H1 (cell line): ENCODE results near the gene SIMC1. TPM values are rescaled to one million over a fixed set of nuclear protein-coding genes. Genes with fewer than 3 reads are reported as not detected.
"Not testable (repeated sequence)": the region's sequence is repeated elsewhere in the genome, so short reads cannot be mapped to it uniquely, and the experiment has no call there.

Experiments
- CTCF ChIA-PET: fragments of 300-600 bp; sonication (Branson Sonifier 250); formaldehyde crosslinking; loops from one replicate; lab custom pipeline; 2021; ENCODE audit not compliant: partially characterized antibody; lab: Charles Lee
- POLR2A ChIA-PET: fragments of 300-600 bp; sonication (Branson Sonifier 250); formaldehyde crosslinking; loops from one replicate; lab custom pipeline; 2021; ENCODE audit warnings: inconsistent platforms; ENCODE audit not compliant: partially characterized antibody; lab: Charles Lee
- DNase-seq, 2 experiments: peaks; one replicate each; pipeline versions ENCODE4 v3.0.0 to v3.0.0-alpha.2; 2010 to 2022; ENCODE audit warnings: low spot score in 2 of 2, low read depth in 1 of 2, mixed read lengths in 1 of 2
- FAIRE-seq: peaks from 2 replicates; lab custom pipeline; 2011; peaks lifted over from hg19 to GRCh38; lab: Jason Lieb, UNC
- H2AFZ ChIP-seq: 2 replicates; pipeline ENCODE4 v1.8.1; 2012; ENCODE audit warnings: low read length, inconsistent platforms
- H2AK5ac ChIP-seq: 2 replicates; pipeline ENCODE4 v1.6.1; 2013; ENCODE audit warnings: low read depth, low read length
- H2BK120ac ChIP-seq: replicated peaks from 2 replicates; pipeline ENCODE3; 2013; ENCODE audit warnings: low read depth, low read length, inconsistent platforms
- H2BK12ac ChIP-seq: 2 replicates; pipeline ENCODE4 v1.6.1; 2013; ENCODE audit warnings: low read depth, low read length
- H2BK15ac ChIP-seq: 2 replicates; pipeline ENCODE4 v1.6.1; 2013; ENCODE audit warnings: low read length
- H2BK20ac ChIP-seq: 2 replicates; pipeline ENCODE4 v1.6.1; 2013; ENCODE audit warnings: low read length
- H2BK5ac ChIP-seq: 2 replicates; pipeline ENCODE4 v1.6.1; 2013; ENCODE audit warnings: low read depth, low read length
- H3K14ac ChIP-seq: 2 replicates; pipeline ENCODE4 v1.6.1; 2013; ENCODE audit warnings: inconsistent platforms; ENCODE audit not compliant: insufficient read length
- H3K18ac ChIP-seq: 2 replicates; pipeline ENCODE4 v1.6.1; 2013; ENCODE audit warnings: low read length; ENCODE audit errors: extremely low read depth
- H3K23ac ChIP-seq: 2 replicates; pipeline ENCODE4 v1.6.1; 2013; ENCODE audit warnings: inconsistent platforms; ENCODE audit not compliant: insufficient read length
- H3K23me2 ChIP-seq: 2 replicates; pipeline ENCODE4 v1.6.1; 2013; ENCODE audit warnings: low read depth, low read length
- H3K27ac ChIP-seq: 2 replicates; pipeline ENCODE4 v1.6.1; 2011; ENCODE audit warnings: low read depth, low read length, inconsistent platforms
- H3K27me3 ChIP-seq, 4 experiments: replicated peaks in 1 of 4; 1 replicate in 1 of 4; 2 replicates in 3 of 4; pipeline versions ENCODE4 v1.6.1 to v1.8.1; 2011 to 2013; ENCODE audit warnings: low read length in 3 of 4, mild to moderate bottlenecking in 3 of 4, inconsistent platforms in 2 of 4, mixed read lengths in 2 of 4, moderate library complexity in 1 of 4; ENCODE audit not compliant: control insufficient read depth in 3 of 4, insufficient read depth in 3 of 4; ENCODE audit errors: extremely low read depth in 1 of 4
- H3K36me3 ChIP-seq, 4 experiments: 2 replicates each; pipeline versions ENCODE4 v1.6.1 to v1.8.1; 2011 to 2013; ENCODE audit warnings: mild to moderate bottlenecking in 4 of 4, low read length in 3 of 4, moderate library complexity in 2 of 4, control low read depth in 1 of 4, inconsistent platforms in 1 of 4; ENCODE audit not compliant: insufficient read depth in 4 of 4, control insufficient read depth in 2 of 4
- H3K4ac ChIP-seq: replicated peaks from 2 replicates; pipeline ENCODE3; 2013; ENCODE audit warnings: low read length, low read depth, mixed read lengths, inconsistent platforms; ENCODE audit not compliant: insufficient read length
- H3K4me1 ChIP-seq, 4 experiments: replicated peaks in 1 of 4; 1 replicate in 1 of 4; 2 replicates in 3 of 4; pipeline versions ENCODE4 v1.6.1 to v1.8.1; 2011 to 2013; ENCODE audit warnings: low read length in 3 of 4, inconsistent platforms in 2 of 4, mixed read lengths in 1 of 4; ENCODE audit not compliant: insufficient read depth in 4 of 4, control insufficient read depth in 3 of 4
- H3K4me2 ChIP-seq, 2 experiments: 2 replicates each; pipeline versions ENCODE4 v1.6.1 to v1.8.1; 2011 to 2013; ENCODE audit warnings: low read depth in 2 of 2, low read length in 2 of 2, control low read depth in 1 of 2, inconsistent platforms in 1 of 2, mild to moderate bottlenecking in 1 of 2; ENCODE audit not compliant: insufficient read depth in 1 of 2
- H3K4me3 ChIP-seq, 4 experiments: fragments of 200-600, 300-600 bp in 1 of 4; sonication (generic), shearing (Covaris generic), sonication (Bioruptor Twin) in 1 of 4; 2 replicates each; pipeline versions ENCODE4 v1.5.1 to v1.8.1; 2011 to 2016; ENCODE audit warnings: low read length in 4 of 4, low read depth in 3 of 4, control low read depth in 2 of 4, inconsistent platforms in 2 of 4, mild to moderate bottlenecking in 2 of 4, mixed read lengths in 1 of 4, moderate library complexity in 1 of 4; ENCODE audit not compliant: insufficient read depth in 2 of 4; ENCODE audit errors: extremely low read depth in 1 of 4
- H3K56ac ChIP-seq: replicated peaks from 2 replicates; pipeline ENCODE3; 2013; ENCODE audit warnings: low read depth, mild to moderate bottlenecking, mixed read lengths, low read length, inconsistent platforms; ENCODE audit not compliant: insufficient read length
- H3K79me1 ChIP-seq: 2 replicates; pipeline ENCODE4 v1.6.1; 2013; ENCODE audit warnings: low read depth, low read length, control low read depth
- H3K79me2 ChIP-seq, 2 experiments: 2 replicates each; pipeline versions ENCODE4 v1.6.1 to v1.8.1; 2012 to 2013; ENCODE audit warnings: low read length in 2 of 2, mild to moderate bottlenecking in 2 of 2, inconsistent platforms in 1 of 2; ENCODE audit not compliant: insufficient read depth in 2 of 2, control insufficient read depth in 1 of 2
- H3K9ac ChIP-seq, 4 experiments: replicated peaks in 1 of 4; 1 replicate in 1 of 4; 2 replicates in 3 of 4; pipeline versions ENCODE4 v1.6.1 to v1.8.1; 2011 to 2013; ENCODE audit warnings: low read depth in 3 of 4, low read length in 3 of 4, control low read depth in 2 of 4, mild to moderate bottlenecking in 2 of 4, moderate library complexity in 2 of 4, inconsistent platforms in 1 of 4; ENCODE audit errors: extremely low read depth in 1 of 4
- H3K9me3 ChIP-seq, 2 experiments: 2 replicates each; pipeline versions ENCODE4 v1.6.1 to v1.8.1; 2012 to 2013; ENCODE audit warnings: mild to moderate bottlenecking in 2 of 2, moderate library complexity in 2 of 2, control low read depth in 1 of 2, inconsistent platforms in 1 of 2, low read depth in 1 of 2, low read length in 1 of 2, mixed read lengths in 1 of 2; ENCODE audit not compliant: insufficient read depth in 2 of 2
- H4K20me1 ChIP-seq, 2 experiments: replicated peaks in 1 of 2; 2 replicates each; pipeline versions ENCODE3 to v1.8.1; 2011 to 2013; ENCODE audit warnings: inconsistent platforms in 2 of 2, low read length in 2 of 2, mild to moderate bottlenecking in 1 of 2; ENCODE audit not compliant: insufficient read depth in 2 of 2, control insufficient read depth in 1 of 2
- H4K5ac ChIP-seq: 2 replicates; pipeline ENCODE4 v1.6.1; 2013; ENCODE audit warnings: low read length, low read depth, mixed read lengths, inconsistent platforms; ENCODE audit not compliant: insufficient read length
- H4K8ac ChIP-seq: 2 replicates; pipeline ENCODE4 v1.8.0; 2013; ENCODE audit warnings: mild to moderate bottlenecking, moderate library complexity, low read length, inconsistent platforms; ENCODE audit not compliant: insufficient read depth; ENCODE audit errors: extremely low read depth
- H4K91ac ChIP-seq: replicated peaks from 2 replicates; pipeline ENCODE3; 2013; ENCODE audit warnings: low read length, mixed read lengths, inconsistent platforms; ENCODE audit not compliant: insufficient read length
- EZH2 ChIP-seq: fragments of 200-600 bp; sonication (generic); IDR thresholded peaks from 2 replicates; pipeline ENCODE4 v1.7.1; 2012; ENCODE audit warnings: low read depth, mild to moderate bottlenecking, moderate library complexity, low read length, inconsistent platforms; ENCODE audit not compliant: severe bottlenecking
- SUZ12 ChIP-seq: fragments of 200-600 bp; sonication (generic); IDR thresholded peaks from 2 replicates; pipeline ENCODE4 v1.6.1; 2012; ENCODE audit warnings: mild to moderate bottlenecking, inconsistent platforms, low read length, moderate library complexity, mixed read lengths
- WGBS, 2 experiments: shearing (Covaris generic) in 1 of 2; methylation state at CpG; one replicate each; pipeline versions ENCODE4 v1.1.6 to v1.1.7; 2013 to 2015; ENCODE audit warnings: low lambda C conversion rate in 2 of 2, mixed read lengths in 2 of 2, inconsistent platforms in 1 of 2, low coverage in 1 of 2, missing lambda C conversion rate in 1 of 2; ENCODE audit not compliant: insufficient replicate concordance in 2 of 2, insufficient coverage in 1 of 2, insufficient read length in 1 of 2; ENCODE audit errors: extremely low coverage in 1 of 2, missing lambda C conversion rate in 1 of 2; 5-methylcytosine and 5-hydroxymethylcytosine counted together
- polyA plus RNA-seq, 7 experiments: library from polyadenylated mRNA; depleted of rRNA in 3 of 7; stranded (reverse) in 5 of 7; unstranded in 2 of 7; fragments of >200 nt in 5 of 7; fragments of 200-250 nt in 2 of 7; gene quantifications; 1 replicate in 5 of 7; 2 replicates in 1 of 7; 4 replicates in 1 of 7; pipeline versions ENCODE4 v1.2.1 to v1.2.3, GENCODE V29; 2011 to 2013; ENCODE audit warnings: missing spikeins in 2 of 7, mixed read lengths in 2 of 7
- total RNA-seq: library from RNA; stranded (reverse); fragmentation: NEBNext Ultra II Directional; extraction: Animal tissue kit (Norgen Biotek cat#: 25700); gene quantifications from 2 replicates; pipeline ENCODE4 v1.2.1, GENCODE V29; 2021

SIMC1 gene
- total and polyA plus RNA-seq, 2 of the 8 experiments (the other 6 are each of a cell fraction or from before 2014, with no cell fraction given): 12.3 to 21.2 TPM

DNA sequence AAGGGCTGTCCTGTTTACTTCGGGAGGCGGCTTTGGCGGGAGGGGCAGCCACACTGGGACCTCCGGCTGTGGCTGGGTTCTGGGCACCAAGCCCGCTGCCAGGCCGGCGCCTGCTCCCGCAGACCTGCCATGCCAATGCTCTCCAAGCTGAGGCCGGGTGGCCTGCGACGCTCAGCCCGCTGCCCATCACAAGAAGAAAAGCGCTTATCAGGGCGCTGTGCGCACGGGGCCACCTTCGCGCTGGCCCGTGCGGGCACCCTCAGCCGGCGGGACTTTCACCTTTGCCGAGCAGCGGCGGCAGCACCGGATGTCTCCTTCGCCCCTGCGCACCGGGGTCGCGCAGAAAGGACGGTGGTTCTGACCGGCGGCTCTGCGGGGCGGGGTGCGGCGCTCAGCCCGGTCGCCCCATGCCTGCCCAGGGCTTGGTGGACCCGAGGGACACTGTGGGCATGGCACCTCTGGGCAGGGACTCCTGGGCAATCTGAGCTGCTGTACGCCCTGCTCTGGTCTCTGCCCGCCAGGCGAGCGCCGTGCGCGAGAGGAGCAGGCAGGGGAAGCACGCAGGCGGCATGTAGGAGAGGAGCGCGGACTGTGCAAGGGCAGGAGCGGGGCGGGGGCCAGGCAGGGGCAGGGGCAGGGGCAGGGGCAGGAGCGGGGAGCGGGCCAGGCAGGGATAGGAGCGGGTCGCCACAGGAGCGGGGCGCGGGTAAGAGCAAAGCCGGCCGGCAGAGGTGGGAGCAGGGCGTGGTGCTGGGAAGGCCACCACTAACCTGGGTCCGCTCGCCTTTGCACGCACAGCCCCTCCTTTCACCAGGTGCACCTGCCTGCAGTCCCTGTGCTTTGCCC lies 43.8 kb upstream of the SIMC1 start:
- peak in 1 of 2 experiments; percentile 67 for DNase-seq
- peak overlapping the region; percentile 31 to 89 for H3K4me2 ChIP-seq
- H3K4me3 ChIP-seq: peak overlapping the region in 3 of 4 experiments; percentile 5 to 56 (median 19); a peak in 6 of 8 replicates
- H2BK5ac ChIP-seq, H2BK12ac ChIP-seq, H3K4ac ChIP-seq, H3K23me2 ChIP-seq, H3K23ac ChIP-seq, H2BK20ac ChIP-seq, H3K18ac ChIP-seq, CTCF ChIA-PET, H2BK120ac ChIP-seq, H4K5ac ChIP-seq, H2AK5ac ChIP-seq, H3K79me1 ChIP-seq, H3K79me2 ChIP-seq, H4K8ac ChIP-seq, H3K27ac ChIP-seq, H4K20me1 ChIP-seq, H2AFZ ChIP-seq, H3K56ac ChIP-seq, H2BK15ac ChIP-seq, H3K14ac ChIP-seq, H3K9me3 ChIP-seq, H4K91ac ChIP-seq, H3K36me3 ChIP-seq, POLR2A ChIA-PET, FAIRE-seq, H3K4me1 ChIP-seq, H3K9ac ChIP-seq: not testable (repeated sequence)
- peaks cover 4 to 49% (median 20%) of the 10 kb centered on the region in 4 experiments for H3K27me3 ChIP-seq
- 5% methylated on average over 23 of the region's 67 CpGs; no CpG with 5 or more reads in 1 of the 2 experiments for WGBS, 2 experiments
- TF ChIP-seq SUZ12 (peak; percentile 40; the same call in 1 of the 2 replicates), EZH2 (peak; percentile 57)
